Neural crest cell (in vitro differentiated cells): ENCODE measurements around the gene CCDC3. TPM values are rescaled to one million over a fixed set of nuclear protein-coding genes. Genes with fewer than 3 reads are reported as not detected.

Experiments
- DNase-seq: peaks from one replicate; pipeline ENCODE4 v3.0.0; 2021; ENCODE audit warnings: low read depth, mixed read lengths, low spot score
- H3K27ac Mint-ChIP-seq: one replicate; pipeline ENCODE4 v1.8.0; 2021; ENCODE audit warnings: mild to moderate bottlenecking, mixed read lengths; ENCODE audit not compliant: unreplicated experiment
- H3K27me3 Mint-ChIP-seq: 2 replicates; pipeline ENCODE4 v1.8.0; 2021; ENCODE audit warnings: low read depth, mild to moderate bottlenecking, mixed read lengths
- H3K36me3 Mint-ChIP-seq: 2 replicates; pipeline ENCODE4 v1.8.0; 2021; ENCODE audit warnings: low read depth, mild to moderate bottlenecking, mixed read lengths
- H3K4me1 Mint-ChIP-seq: 2 replicates; pipeline ENCODE4 v1.8.0; 2021; ENCODE audit warnings: mixed read lengths
- H3K4me3 Mint-ChIP-seq: one replicate; pipeline ENCODE4 v1.8.0; 2021; ENCODE audit warnings: mild to moderate bottlenecking, mixed read lengths
- H3K9me3 Mint-ChIP-seq: 2 replicates; pipeline ENCODE4 v1.8.0; 2021; ENCODE audit warnings: mixed read lengths
- total RNA-seq: library from RNA; stranded (reverse); gene quantifications from 2 replicates; pipeline ENCODE4 v1.2.1, GENCODE V29; 2021
- TF ChIP-seq, protein P1 (sequence below): fragments of 200-600 bp; sonication (generic); conservative IDR thresholded peaks from 2 replicates; pipeline ENCODE4 v1.5.0; 2021; ENCODE audit warnings: antibody characterized with exemption, mild to moderate bottlenecking

Gene CCDC3
- total RNA-seq, 1 donor from 2014 or later, result 6.1 TPM

DNA sequence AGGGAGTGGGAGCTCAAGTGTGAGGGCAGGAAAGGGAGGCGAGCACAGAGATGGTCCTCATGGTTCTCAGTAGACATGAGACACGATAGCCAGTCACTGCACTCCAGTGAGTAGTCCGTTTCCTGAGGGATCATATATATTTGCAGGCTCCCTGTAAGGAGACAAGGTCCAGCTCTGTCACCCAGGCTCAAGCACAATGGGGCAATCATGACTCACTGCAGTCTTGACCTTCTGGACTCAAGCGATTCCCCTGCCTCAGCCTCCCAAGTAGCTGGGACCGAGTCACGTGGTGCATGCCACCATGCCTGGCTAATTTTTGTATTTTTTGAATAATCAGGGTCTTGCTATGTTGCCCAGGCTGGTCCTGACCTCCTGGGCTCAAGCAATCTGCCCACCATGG lies 116.7 kb downstream of the CCDC3 start:
- Mint-ChIP-seq H3K4me3 (no peak overlapping the region), H3K36me3 (no peaks in the 10 kb centered on the region), H3K27me3 (no peaks in the 10 kb centered on the region), H3K9me3 (peaks cover 3% of the 10 kb centered on the region), H3K4me1 (no peaks in the 10 kb centered on the region), H3K27ac (no peak overlapping the region)
- TF ChIP-seq, protein P1, sequence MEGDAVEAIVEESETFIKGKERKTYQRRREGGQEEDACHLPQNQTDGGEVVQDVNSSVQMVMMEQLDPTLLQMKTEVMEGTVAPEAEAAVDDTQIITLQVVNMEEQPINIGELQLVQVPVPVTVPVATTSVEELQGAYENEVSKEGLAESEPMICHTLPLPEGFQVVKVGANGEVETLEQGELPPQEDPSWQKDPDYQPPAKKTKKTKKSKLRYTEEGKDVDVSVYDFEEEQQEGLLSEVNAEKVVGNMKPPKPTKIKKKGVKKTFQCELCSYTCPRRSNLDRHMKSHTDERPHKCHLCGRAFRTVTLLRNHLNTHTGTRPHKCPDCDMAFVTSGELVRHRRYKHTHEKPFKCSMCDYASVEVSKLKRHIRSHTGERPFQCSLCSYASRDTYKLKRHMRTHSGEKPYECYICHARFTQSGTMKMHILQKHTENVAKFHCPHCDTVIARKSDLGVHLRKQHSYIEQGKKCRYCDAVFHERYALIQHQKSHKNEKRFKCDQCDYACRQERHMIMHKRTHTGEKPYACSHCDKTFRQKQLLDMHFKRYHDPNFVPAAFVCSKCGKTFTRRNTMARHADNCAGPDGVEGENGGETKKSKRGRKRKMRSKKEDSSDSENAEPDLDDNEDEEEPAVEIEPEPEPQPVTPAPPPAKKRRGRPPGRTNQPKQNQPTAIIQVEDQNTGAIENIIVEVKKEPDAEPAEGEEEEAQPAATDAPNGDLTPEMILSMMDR, result no peak
- no peak for DNase-seq

DNA sequence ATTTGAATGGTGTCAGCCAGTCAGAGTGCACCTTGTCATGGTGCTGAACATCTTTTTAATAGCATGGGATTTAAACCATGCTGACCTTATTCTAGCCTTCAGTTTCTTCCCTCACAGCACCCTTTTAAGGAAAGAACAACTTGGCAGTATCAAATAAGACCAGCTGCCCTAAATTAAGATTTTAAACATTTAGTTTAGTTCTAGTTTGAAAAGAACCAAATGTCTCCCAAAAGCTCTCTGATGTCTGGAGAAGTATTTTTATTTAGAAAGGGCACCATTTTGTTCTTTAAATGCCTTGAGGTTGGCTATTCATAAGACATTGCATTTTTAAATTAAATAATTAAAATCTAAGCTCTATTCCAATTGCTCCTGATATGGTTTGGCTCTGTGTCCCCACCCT lies 121.1 kb downstream of the CCDC3 start:
- Mint-ChIP-seq H3K27ac (no peak overlapping the region), H3K4me3 (no peak overlapping the region)

DNA sequence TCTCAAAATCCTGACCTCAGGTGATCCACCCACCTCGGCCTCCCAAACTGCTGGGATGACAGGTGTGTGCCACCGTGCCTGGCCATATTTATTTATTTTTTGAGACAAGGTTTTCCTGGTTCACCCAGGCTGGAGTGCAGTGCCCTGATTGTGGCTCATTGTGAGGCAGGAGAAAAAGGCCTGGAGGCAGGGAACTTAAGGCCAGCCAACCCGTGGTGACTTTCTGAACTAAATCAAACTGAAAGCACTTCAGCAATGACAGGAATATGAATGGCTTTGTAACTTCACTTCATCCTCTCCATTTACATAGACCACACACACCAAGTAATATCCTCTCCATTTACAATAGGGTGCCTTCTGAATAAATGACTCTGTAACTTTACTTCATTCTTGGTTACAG lies 124.4 kb downstream of the CCDC3 start:
- Mint-ChIP-seq H3K4me1 (no peaks in the 10 kb centered on the region), H3K27me3 (no peaks in the 10 kb centered on the region), H3K9me3 (peaks cover 3% of the 10 kb centered on the region), H3K36me3 (no peaks in the 10 kb centered on the region), H3K4me3 (no peak overlapping the region), H3K27ac (no peak overlapping the region)
- DNase-seq, result no peak
- TF ChIP-seq, protein P1, result no peak

More for the DNA sequence above, 121.1 kb downstream of the CCDC3 start:
- Mint-ChIP-seq H3K9me3 (peaks cover 3% of the 10 kb centered on the region), H3K27me3 (no peaks in the 10 kb centered on the region), H3K36me3 (no peaks in the 10 kb centered on the region), H3K4me1 (no peaks in the 10 kb centered on the region)
- TF ChIP-seq, protein P1, result no peak
- DNase-seq, result no peak

DNA sequence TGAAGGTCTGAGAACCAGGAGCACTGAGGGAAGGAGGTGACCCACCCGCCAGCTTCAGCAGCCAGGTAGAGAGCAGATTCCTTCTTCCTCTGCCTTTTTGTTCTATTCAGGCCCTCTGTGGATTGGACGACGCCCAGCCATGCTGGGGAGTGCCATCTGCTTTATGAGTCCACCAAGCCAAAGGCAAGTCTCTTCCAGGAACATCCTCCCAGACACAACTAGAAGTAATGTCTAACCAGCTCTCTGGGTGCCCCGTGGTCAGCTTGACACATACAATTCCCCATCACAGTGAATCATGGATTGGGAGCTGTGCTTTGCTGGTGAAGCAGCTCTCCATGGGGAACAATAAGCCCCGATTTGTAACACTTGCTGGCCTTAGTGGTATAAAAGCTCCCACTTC lies 125.2 kb downstream of the CCDC3 start:
- Mint-ChIP-seq H3K27ac (no peak overlapping the region), H3K9me3 (peaks cover 3% of the 10 kb centered on the region), H3K36me3 (no peaks in the 10 kb centered on the region), H3K27me3 (no peaks in the 10 kb centered on the region), H3K4me1 (no peaks in the 10 kb centered on the region), H3K4me3 (no peak overlapping the region)
- no peak for DNase-seq
- TF ChIP-seq, protein P1, result no peak

DNA sequence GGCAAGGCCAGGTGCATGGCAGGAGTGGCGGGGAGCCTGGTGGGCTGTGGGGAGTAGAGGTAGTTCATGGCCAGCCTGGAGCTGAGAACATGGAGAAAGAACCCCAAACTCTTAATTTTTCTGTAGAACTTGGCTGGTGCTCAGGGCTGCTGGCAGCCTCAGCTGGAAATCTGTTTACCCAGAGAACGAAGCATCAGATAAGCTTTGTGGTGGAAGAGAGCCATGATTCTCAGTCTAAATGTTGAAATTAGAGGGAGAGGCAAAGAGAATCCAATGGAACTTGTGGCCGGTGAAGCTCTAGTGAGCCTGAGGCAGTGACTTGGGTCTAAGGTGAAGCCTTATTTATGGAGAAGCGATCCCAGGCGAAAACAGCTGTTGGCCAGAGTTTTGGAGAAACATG lies 126.4 kb downstream of the CCDC3 start:
- TF ChIP-seq, protein P1, result no peak
- no peak for DNase-seq
- Mint-ChIP-seq H3K9me3 (peaks cover 3% of the 10 kb centered on the region), H3K4me3 (no peak overlapping the region), H3K36me3 (no peaks in the 10 kb centered on the region), H3K27ac (no peak overlapping the region), H3K4me1 (no peaks in the 10 kb centered on the region), H3K27me3 (no peaks in the 10 kb centered on the region)

DNA sequence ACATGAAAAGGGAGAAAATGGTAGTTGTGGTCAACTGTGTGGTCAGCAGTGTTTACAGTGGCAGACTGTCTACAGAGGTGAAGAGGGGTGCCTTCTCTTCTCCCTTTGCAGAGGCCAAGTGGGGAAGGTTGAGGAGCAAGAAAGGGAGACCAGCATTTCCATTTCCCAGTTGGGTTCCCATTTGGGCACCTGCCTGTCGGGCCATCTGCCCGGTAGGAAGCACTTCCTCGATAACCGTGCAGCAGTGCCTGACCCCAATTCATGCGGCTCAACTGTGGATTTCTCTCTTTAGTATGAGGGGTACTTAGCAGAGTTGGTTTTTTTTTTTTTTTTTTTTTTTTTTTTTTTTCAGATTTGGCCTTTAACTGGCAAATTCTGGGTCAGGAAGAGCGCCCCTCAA lies 127.0 kb downstream of the CCDC3 start:
- H3K4me1 Mint-ChIP-seq, result no peaks in the 10 kb centered on the region

More for the DNA sequence above, 127.0 kb downstream of the CCDC3 start:
- H3K4me3 Mint-ChIP-seq, result no peak overlapping the region
- no peaks in the 10 kb centered on the region for H3K27me3 Mint-ChIP-seq
- no peaks in the 10 kb centered on the region for H3K9me3 Mint-ChIP-seq
- no peak for DNase-seq
- H3K36me3 Mint-ChIP-seq, result no peaks in the 10 kb centered on the region
- H3K27ac Mint-ChIP-seq, result no peak overlapping the region
- TF ChIP-seq, protein P1, result no peak
